Measurements from ENCODE around the gene AFF4. TPM values are rescaled to one million over a fixed set of nuclear protein-coding genes. Genes with fewer than 3 reads are reported as not detected.

AFF4 gene
- total and polyA plus RNA-seq, 2 experiments from 2014 or later, result 31.3 to 46.3 TPM

DNA sequence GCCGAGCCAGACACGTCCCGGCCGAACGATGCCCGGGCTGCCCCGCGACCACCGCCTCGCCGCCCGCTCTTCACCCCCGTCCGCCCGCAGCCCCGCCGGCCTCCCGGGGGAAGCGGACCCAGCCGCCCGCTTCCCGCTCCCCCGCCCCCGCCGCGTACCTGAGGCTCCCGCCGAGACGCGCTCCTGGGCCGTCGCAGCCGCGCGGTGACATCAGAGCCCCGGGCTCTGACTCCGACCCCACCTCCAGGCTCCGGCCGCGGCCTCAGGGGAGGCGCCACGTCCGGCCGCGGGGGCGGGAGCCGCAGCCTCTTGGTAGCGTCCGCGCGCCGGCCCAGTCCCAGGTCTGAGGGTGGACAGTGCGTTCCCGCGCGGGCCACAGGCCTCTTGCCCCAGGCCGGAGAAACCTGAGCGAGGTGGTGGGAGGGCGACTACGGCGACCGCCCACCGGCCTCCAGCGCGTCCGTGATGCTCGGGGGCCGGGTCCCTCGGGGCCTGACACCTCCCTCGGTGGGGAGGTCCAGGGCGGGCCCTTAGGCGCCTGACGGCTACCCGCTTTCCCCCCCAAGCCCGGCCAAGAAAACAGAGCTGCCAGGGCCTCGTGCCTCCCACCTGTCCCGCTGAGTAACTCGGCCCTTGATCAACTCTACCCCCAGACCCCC, 132.9 kb downstream of the AFF4 start, which contains the start of gene SHROOM1:
Gene SHROOM1, minus strand, starts transcription at position 212 of the 659 bp plus-strand sequence. CDS start 4,507 bp downstream, outside the sequence.
- H3K36me3 Mint-ChIP-seq (ENCODE audit: low read depth), result no peaks in the 10 kb centered on the region; the same call in 2 of the 3 replicates
- H3K27me3 ChIP-seq (ENCODE audit: insufficient read depth), result peaks cover 76% of the 10 kb centered on the region
- H3K4me1 Mint-ChIP-seq, result peaks cover 12% of the 10 kb centered on the region
- peaks cover 59% of the 10 kb centered on the region for H3K27me3 Mint-ChIP-seq (ENCODE audit: insufficient read depth, low read depth, poor library complexity)
- peak within 1 kb of the TSS; percentile 80 for H3K4me3 Mint-ChIP-seq
- peak within 1 kb of the TSS; percentile 94 for H2AFZ ChIP-seq
- peak; percentile 58 for ATAC-seq
- H3K9me2 ChIP-seq (ENCODE audit: insufficient read depth), result no peaks in the 10 kb centered on the region
- 0 out of 2 replicates have a peak, but pooled peaks cover 7% of the 10 kb centered on the region for H3F3A ChIP-seq (replicated peaks; ENCODE audit: low read depth)
- peak; percentile 86 for DNase-seq (ENCODE audit: low spot score)
- H3K27ac Mint-ChIP-seq, result no peak within 1 kb of the TSS
- H3K9me3 Mint-ChIP-seq, result no peaks in the 10 kb centered on the region
- no peak for TF ChIP-seq JUNB (IDR thresholded peaks at IDR 0.05; ENCODE audit: unreplicated experiment)
- TF ChIP-seq EZH2phosphoT487 (IDR thresholded peaks at IDR 0.05; ENCODE audit: unreplicated experiment), result no peak
- TF ChIP-seq, protein P1, sequence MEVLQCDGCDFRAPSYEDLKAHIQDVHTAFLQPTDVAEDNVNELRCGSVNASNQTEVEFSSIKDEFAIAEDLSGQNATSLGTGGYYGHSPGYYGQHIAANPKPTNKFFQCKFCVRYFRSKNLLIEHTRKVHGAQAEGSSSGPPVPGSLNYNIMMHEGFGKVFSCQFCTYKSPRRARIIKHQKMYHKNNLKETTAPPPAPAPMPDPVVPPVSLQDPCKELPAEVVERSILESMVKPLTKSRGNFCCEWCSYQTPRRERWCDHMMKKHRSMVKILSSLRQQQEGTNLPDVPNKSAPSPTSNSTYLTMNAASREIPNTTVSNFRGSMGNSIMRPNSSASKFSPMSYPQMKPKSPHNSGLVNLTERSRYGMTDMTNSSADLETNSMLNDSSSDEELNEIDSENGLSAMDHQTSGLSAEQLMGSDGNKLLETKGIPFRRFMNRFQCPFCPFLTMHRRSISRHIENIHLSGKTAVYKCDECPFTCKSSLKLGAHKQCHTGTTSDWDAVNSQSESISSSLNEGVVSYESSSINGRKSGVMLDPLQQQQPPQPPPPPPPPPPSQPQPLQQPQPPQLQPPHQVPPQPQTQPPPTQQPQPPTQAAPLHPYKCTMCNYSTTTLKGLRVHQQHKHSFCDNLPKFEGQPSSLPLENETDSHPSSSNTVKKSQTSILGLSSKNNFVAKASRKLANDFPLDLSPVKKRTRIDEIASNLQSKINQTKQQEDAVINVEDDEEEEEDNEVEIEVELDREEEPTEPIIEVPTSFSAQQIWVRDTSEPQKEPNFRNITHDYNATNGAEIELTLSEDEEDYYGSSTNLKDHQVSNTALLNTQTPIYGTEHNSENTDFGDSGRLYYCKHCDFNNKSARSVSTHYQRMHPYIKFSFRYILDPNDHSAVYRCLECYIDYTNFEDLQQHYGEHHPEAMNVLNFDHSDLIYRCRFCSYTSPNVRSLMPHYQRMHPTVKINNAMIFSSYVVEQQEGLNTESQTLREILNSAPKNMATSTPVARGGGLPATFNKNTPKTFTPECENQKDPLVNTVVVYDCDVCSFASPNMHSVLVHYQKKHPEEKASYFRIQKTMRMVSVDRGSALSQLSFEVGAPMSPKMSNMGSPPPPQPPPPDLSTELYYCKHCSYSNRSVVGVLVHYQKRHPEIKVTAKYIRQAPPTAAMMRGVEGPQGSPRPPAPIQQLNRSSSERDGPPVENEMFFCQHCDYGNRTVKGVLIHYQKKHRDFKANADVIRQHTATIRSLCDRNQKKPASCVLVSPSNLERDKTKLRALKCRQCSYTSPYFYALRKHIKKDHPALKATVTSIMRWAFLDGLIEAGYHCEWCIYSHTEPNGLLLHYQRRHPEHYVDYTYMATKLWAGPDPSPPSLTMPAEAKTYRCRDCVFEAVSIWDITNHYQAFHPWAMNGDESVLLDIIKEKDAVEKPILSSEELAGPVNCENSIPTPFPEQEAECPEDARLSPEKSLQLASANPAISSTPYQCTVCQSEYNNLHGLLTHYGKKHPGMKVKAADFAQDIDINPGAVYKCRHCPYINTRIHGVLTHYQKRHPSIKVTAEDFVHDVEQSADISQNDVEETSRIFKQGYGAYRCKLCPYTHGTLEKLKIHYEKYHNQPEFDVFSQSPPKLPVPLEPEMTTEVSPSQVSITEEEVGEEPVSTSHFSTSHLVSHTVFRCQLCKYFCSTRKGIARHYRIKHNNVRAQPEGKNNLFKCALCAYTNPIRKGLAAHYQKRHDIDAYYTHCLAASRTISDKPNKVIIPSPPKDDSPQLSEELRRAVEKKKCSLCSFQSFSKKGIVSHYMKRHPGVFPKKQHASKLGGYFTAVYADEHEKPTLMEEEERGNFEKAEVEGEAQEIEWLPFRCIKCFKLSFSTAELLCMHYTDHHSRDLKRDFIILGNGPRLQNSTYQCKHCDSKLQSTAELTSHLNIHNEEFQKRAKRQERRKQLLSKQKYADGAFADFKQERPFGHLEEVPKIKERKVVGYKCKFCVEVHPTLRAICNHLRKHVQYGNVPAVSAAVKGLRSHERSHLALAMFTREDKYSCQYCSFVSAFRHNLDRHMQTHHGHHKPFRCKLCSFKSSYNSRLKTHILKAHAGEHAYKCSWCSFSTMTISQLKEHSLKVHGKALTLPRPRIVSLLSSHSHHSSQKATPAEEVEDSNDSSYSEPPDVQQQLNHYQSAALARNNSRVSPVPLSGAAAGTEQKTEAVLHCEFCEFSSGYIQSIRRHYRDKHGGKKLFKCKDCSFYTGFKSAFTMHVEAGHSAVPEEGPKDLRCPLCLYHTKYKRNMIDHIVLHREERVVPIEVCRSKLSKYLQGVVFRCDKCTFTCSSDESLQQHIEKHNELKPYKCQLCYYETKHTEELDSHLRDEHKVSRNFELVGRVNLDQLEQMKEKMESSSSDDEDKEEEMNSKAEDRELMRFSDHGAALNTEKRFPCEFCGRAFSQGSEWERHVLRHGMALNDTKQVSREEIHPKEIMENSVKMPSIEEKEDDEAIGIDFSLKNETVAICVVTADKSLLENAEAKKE (CRISPR knock-in tag; IDR thresholded peaks at IDR 0.05), result no peak
- no peak for TF ChIP-seq STAT1 (IDR thresholded peaks at IDR 0.05; ENCODE audit: unreplicated experiment)
- no peak for TF ChIP-seq ZNF114 (CRISPR knock-in tag; IDR thresholded peaks at IDR 0.05)
- peak; percentile 25; the same call in 1 of the 2 replicates for TF ChIP-seq CREB1 (CRISPR knock-in tag; IDR thresholded peaks at IDR 0.05; ENCODE audit: low read depth)
- TF ChIP-seq EZH2 (IDR thresholded peaks at IDR 0.05; ENCODE audit: low read depth, unreplicated experiment), result no peak
- TF ChIP-seq POLR2AphosphoS5 (IDR thresholded peaks at IDR 0.05; ENCODE audit: low read depth), result peak; percentile 63; the same call in 1 of the 2 replicates
- TF ChIP-seq ZNF331 (CRISPR knock-in tag; IDR thresholded peaks at IDR 0.05; ENCODE audit: low read depth), result no peak
- TF ChIP-seq, protein P2, sequence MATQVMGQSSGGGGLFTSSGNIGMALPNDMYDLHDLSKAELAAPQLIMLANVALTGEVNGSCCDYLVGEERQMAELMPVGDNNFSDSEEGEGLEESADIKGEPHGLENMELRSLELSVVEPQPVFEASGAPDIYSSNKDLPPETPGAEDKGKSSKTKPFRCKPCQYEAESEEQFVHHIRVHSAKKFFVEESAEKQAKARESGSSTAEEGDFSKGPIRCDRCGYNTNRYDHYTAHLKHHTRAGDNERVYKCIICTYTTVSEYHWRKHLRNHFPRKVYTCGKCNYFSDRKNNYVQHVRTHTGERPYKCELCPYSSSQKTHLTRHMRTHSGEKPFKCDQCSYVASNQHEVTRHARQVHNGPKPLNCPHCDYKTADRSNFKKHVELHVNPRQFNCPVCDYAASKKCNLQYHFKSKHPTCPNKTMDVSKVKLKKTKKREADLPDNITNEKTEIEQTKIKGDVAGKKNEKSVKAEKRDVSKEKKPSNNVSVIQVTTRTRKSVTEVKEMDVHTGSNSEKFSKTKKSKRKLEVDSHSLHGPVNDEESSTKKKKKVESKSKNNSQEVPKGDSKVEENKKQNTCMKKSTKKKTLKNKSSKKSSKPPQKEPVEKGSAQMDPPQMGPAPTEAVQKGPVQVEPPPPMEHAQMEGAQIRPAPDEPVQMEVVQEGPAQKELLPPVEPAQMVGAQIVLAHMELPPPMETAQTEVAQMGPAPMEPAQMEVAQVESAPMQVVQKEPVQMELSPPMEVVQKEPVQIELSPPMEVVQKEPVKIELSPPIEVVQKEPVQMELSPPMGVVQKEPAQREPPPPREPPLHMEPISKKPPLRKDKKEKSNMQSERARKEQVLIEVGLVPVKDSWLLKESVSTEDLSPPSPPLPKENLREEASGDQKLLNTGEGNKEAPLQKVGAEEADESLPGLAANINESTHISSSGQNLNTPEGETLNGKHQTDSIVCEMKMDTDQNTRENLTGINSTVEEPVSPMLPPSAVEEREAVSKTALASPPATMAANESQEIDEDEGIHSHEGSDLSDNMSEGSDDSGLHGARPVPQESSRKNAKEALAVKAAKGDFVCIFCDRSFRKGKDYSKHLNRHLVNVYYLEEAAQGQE (IDR thresholded peaks at IDR 0.05; ENCODE audit: unreplicated experiment), result no peak
- no peaks in the 10 kb centered on the region for H3K79me2 ChIP-seq (replicated peaks; ENCODE audit: insufficient read depth)
- H3K36me3 ChIP-seq (ENCODE audit: insufficient read depth), result no peaks in the 10 kb centered on the region
- H3K4me1 ChIP-seq (ENCODE audit: insufficient read depth), result peaks cover 5% of the 10 kb centered on the region
- H3K4me2 ChIP-seq, result peak within 1 kb of the TSS; percentile 86
- H3K4me3 ChIP-seq, result peak within 1 kb of the TSS; percentile 73
- H4K20me1 ChIP-seq (replicated peaks; ENCODE audit: insufficient read depth), result no peaks in the 10 kb centered on the region
- no peak within 1 kb of the TSS for H3K27ac ChIP-seq (ENCODE audit: low read depth)

Data from GM23338 (cell line).